ENCODE data around the gene SLC10A7. TPM values are rescaled to one million over a fixed set of nuclear protein-coding genes. Genes with fewer than 3 reads are reported as not detected.

Gene SLC10A7
- total RNA-seq, 4 donors from 2014 or later = 5.6 to 12.8 (median 6.8) TPM

- Histone ChIP-seq H3K4me1 (no peaks in the 10 kb centered on the region), H3K4me3 (no peak overlapping the region), H3K27ac (no peak overlapping the region), H3K9me3 (no peaks in the 10 kb centered on the region), H3K27me3 (no peaks in the 10 kb centered on the region), H3K36me3 (no peaks in the 10 kb centered on the region)
- TF ChIP-seq POLR2AphosphoS5 (IDR thresholded peaks at IDR 0.05) (no peak), EP300 (IDR thresholded peaks at IDR 0.05) (no peak), CTCF (IDR thresholded peaks at IDR 0.05) (no peak), POLR2A (IDR thresholded peaks at IDR 0.05) (no peak)
- 62 to 68% methylated on average over 2 of the region's 2 CpGs for WGBS, 2 donors (ENCODE audit: low coverage in 1 of 2)
- no peak for ATAC-seq
These were observed 310.9 kb downstream of the SLC10A7 start for GRCh38 chr4:146210890-146211289.

- Histone ChIP-seq H3K36me3 (peaks cover 0 to 5% of the 10 kb centered on the region in 2 donors), H3K27ac (no peak overlapping the region), H3K9me3 (no peaks in the 10 kb centered on the region), H3K4me1 (no peaks in the 10 kb centered on the region), H3K27me3 (no peaks in the 10 kb centered on the region), H3K4me3 (no peak overlapping the region)
- 58 to 77% methylated on average over 3 to 5 of the region's 5 CpGs for WGBS, 2 donors (ENCODE audit: low coverage in 1 of 2)
- TF ChIP-seq CTCF (IDR thresholded peaks at IDR 0.05) (no peak), EP300 (IDR thresholded peaks at IDR 0.05) (no peak), POLR2AphosphoS5 (IDR thresholded peaks at IDR 0.05) (no peak), POLR2A (IDR thresholded peaks at IDR 0.05) (no peak)
- ATAC-seq = no peak
These were observed 314.3 kb downstream of the SLC10A7 start for GRCh38 chr4:146207410-146207809.

Small RNA genes within 50 kb of the gene (small RNA-seq; reads per million reads assigned to genes)
- gene MIR7849 = 0 to 0.12 (median 0) reads per million in 4 donors

Other genes starting within 250 kb of the SLC10A7 start
- gene POU4F2, start 117.0 kb upstream of the SLC10A7 start, total RNA-seq = not detected